CD4-positive, alpha-beta T cell treated with Interleukin-2 at 100 ng/mL for 4 hours (primary cell): Measurements from ENCODE around the gene GPATCH2.

Experiments
- DNase-seq: peaks from one replicate; pipeline ENCODE4 v3.0.0-alpha.2; 2020; ENCODE audit warnings: low spot score

The GPATCH2 gene

DNA sequence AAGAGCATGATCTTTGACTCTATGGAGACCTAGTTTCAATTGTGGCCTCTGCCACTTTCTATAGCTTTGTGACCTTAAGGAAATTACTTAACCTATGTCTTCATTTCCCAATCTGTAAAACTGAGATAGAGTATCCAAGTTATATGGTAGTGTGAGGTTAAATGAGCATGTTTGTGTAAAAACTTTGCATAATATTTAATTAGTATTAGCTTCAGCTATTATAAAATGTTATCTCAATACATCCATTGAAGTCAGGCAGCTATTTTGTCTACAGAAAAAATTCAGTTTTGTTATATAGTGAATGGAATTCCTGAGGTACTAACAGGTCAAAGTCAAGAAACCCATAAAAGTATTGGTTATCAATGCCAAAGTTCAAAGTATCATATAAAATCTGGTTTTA lies 53.6 kb downstream of the GPATCH2 start:
- no peak for DNase-seq

DNA sequence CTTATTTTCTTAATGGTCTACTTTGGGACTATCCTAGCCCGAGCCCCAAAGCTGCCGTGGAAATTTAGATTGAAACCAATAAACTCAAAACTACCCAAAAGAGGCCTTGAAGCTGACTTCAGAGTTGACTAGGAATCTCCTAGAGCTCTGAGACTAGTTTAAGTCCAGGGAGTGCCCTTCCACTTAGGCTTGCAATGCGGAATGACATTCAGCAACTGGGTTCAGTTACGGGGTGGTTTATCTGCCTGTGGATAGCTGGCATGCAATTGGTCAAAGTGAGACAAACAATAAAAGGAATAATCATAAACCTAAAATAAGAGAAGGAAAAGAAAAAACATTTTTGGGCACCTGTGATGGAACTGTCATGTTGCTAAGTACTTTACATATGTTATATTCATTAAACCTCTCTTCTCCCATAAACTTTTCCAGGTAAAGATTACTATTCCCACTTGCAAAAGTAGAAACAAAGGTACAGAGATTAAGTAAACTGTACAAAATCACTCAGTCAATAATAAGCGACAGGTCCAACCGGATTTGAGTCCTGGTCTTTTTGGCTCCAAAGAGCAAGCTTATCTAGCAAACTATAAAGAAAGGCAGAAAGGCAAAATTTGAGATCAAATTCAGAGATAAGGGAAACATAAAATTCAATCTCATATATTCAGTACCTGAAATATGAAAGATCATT lies 56.5 kb downstream of the GPATCH2 start:
- no peak for DNase-seq

DNA sequence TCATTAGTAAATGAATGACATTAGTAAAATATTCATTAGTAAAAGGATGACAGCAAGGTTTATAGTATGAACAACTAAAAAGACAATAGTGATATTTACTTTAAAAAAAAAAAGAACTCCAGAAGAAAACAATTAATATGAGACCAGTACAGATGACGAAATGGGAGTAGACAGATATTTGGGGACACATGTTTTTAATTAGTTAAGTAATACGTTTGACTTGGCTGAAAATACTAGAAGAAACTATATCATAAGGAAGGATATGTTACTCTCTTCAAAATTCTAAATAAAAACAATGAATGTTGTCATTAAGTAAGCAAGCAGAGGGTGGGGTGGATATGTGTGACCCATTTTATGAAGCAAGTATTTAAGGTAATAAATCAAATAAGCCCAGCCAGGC lies 61.9 kb downstream of the GPATCH2 start:
- no peak for DNase-seq

DNA sequence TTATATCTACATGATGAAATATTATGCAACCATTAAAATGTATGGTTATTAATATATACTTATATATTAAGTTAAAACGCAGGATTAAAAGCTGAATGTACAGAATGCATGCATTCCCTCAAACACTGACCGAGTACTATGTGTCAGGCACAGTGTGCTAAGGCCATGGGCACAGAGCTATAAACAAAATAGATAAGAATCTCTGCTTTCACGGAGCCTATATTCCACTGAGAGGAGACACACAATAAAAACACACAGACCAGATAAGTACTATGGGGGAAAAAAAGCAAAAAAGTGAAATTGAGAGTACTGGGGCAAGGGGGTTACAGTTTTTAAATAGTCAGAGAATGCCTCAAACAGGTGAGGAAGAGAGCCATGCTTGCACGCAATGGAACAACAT lies 62.7 kb downstream of the GPATCH2 start:
- no peak for DNase-seq

DNA sequence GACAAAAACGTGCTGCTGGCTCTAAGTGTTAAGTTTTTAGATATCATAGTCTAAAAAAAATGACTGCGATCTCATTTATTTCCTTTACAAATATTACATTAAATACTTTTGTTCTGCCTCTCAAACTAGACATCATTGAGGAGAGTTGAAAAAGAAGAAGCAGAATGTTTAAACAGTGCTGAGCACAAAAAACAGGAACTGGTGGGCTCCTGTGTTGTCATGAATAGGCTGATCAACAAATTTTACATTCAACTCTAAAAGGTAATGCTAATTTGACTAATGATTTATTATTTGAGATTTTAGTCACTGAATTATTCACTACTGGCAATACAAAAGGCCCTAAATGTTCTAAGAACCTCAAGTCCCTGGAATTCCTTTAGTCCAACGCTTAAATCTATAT lies 66.1 kb downstream of the GPATCH2 start:
- no peak for DNase-seq

DNA sequence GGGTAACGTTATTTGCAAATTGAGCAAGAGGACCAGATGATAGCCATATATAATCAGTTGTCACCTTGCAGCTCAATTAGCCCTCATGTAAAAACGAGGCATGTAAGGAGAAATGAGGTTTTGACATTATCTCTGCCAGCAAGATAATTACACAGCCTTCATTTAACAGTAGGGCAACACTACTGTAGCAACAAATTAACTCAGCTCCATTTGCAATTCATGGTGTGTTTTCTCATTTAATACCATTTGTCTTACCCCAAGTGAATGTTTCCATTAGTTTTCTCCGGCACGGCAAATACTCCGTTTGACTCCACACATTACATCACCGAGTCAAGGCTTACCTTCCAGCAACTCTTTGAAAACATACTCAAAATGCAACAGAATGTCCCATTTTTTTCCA lies 66.7 kb downstream of the GPATCH2 start:
- DNase-seq: no peak

DNA sequence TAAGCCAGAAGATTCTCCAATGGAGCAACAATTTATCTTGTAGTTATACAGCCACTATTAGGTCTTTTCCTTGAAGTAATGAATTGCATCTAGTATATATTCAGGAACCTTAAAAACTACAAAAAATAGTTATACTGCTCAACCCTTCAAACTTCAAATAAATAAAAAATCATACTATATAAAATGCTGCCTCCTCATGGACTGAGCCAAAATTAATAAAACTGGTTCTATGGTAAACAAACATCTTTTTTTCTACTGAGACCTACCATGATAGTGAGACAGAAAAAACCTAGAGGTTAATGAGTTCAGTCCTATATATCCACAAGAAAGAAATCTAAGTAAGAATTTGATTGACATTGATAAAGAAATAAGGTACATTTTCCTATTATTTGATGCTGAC lies 67.7 kb downstream of the GPATCH2 start:
- DNase-seq: no peak

DNA sequence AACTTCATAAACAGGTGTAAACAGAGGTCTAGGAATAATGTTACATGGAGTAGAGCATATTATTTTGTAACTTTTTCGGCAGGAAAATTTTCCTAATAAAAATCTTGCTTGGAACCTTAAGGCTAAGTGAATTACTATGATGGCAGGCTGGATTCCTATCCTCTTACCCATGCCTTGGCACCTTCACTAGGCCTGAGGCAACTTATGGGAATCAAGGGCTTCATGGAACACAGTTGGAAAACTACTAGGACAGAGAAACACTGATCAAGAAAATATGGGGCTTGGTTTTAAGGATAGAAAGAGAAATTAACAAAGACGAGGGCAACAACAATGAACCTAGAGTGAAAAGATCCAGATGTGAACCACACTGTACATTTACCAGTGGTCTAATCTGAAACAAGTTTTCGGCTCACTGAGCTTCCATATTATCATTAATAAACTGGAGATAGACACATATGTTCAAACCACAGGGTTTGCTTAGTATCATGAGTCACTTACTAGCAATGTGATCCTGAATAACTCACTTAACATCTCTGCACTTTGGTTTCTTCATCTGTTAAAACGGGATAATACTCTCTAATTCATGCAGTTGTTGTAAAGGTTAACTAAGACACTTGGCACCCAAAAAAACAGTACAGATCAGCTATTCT lies 68.5 kb downstream of the GPATCH2 start:
- DNase-seq: no peak

DNA sequence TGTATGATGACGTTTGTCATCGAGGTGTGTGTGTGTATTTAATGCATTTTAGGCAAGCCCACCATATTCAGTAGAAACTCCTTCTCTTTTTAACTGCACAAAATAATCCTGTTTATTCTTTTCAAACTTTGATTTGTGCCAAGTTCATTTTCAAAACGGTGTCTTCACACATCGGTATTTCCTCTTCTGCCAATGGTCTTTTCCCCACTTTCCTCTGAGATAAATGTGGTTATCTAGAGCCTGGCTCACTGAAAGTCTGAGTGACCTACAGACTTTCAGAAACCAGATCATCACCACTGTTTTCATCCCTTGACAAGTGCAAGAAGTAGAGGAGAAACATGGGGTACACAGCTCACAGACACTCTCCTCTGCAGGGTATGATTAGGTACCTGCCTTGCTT lies 69.4 kb downstream of the GPATCH2 start:
- DNase-seq: no peak

DNA sequence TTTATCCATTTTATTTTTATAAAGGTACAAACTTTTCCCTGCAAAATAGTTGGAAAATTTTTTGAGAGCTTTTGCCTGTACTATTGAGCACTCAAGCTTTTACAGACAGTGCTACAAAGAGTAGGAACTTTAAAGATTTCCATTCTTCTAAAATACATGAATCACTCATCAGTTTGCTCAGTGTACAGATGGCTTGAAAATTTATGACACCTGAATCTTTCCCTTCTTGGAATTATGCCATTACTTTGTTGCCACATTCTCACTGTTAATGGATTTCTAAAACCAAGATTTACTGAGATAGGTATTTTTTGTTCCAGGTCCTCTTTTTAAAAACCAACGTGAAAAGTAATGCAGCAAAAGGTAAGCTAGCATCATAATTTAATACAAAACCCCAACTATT lies 76.0 kb downstream of the GPATCH2 start:
- DNase-seq: no peak

DNA sequence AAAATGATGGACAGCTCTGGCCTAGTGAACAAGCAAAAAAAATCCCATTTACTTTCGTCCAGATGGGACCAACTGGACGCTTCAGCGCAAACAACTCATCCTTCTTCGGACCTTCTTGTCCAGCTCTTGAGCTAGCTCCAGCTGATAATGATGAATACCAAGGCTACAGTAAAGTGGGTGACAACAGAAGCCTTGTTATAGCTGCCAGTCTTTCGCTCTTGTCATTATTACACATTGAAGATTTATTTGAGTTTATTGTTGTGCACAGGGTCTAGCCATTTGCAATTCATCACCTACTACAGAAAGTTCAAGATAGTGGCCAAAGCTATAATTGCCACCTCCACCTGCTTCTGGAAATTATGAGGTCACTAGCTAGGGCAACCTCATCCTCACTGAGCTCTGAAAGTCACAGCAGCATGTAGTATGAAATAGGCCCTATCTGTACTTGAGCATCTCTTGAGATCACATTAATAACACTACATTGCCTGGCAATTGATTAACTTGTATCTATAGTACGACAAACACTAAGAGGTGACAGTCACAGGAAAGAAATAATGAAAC lies 76.9 kb downstream of the GPATCH2 start:
- no peak for DNase-seq

DNA sequence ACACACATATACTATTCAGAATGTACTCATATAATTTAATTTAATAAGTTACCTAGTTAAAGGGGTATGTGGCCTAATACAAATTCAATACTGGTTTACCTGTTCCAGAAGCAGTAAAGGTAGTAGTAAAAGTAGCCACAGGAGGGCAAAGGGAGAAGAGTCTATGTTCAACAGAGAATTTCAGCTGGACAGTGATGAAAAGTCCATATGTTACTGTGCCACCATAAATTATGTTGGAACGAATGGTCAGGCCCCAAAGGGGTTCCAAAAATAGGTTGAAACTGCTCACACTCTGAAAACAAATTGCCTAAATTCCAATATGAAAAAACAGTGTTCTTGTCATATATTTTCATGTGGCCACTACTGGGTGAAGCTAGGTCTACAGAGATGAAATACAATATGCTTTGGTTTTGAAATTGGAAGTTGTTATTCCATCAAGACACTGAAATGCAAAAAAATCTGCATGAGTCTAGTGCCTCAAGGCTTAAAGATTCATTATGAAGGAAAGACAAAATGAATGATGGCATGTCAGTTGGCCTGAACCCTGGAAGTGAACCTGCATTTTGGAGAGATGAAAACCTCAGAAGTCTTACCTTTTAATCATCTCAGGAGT lies 78.4 kb downstream of the GPATCH2 start:
- no peak for DNase-seq

DNA sequence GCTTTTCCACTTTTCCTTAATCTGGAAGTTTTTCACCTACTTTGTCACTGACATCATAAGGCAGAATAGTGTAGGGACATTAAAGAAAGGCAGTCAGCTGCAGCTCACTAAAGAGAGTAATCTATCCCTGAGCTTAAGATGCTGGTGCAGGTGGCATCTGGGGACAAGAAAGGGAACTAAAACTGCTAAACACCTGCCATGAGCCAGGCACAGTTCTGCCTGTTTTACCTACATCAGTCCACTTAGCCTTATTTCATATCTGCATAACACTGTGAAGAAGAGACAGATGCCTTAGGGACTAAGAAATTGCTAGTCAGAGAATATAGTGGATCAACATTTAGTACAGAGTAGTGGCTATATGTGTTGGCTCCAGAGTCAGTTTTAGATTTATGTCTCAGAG lies 88.1 kb downstream of the GPATCH2 start:
- DNase-seq: no peak

DNA sequence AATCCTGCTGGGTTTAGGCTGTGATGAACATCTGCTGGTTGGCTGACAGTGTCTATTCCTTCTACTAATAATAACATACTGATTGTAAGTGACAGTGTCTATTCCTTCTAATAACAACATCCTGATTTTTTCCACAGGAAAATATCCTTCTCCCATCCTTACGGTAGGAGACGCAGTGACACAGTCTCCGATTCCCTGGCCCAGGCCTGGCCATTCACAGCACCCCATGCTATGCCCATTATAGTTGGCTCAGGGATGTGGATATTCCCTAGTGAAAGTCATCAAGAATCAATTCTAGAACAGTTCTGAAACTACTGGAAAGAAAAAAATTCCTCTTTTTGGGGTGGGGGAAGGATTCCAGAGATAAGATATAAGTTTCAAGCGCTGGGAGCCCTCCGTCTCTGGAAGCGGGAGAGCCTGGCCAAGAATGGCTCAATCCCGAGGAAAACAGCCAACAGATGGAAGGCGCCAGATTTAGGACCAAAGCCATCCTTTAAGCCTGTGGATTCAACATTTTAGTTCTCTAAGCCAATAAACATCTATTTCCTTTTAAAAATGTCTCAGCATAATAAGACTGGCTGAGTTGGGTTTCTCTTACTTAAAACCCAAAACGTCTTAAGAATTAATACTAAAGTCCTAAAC lies 88.6 kb downstream of the GPATCH2 start:
- no peak for DNase-seq

DNA sequence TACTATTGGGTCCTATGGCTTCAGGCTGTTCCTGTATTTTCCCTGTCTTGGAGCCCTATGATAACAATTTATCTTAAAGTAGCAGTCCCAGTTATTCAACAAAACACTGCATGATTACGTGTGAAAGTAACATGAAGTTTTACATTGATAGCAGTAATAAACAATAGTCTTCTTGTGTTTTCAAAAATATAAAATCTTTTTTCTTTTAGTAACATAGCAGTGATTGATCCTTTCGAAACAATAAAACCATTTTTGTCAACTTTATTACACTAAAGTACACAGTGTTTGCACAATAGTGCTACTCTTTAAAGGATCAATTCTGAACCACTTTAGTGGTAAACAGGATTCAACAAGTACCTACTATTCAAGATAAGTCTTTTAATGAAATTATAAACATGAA lies 90.6 kb downstream of the GPATCH2 start:
- DNase-seq: no peak

DNA sequence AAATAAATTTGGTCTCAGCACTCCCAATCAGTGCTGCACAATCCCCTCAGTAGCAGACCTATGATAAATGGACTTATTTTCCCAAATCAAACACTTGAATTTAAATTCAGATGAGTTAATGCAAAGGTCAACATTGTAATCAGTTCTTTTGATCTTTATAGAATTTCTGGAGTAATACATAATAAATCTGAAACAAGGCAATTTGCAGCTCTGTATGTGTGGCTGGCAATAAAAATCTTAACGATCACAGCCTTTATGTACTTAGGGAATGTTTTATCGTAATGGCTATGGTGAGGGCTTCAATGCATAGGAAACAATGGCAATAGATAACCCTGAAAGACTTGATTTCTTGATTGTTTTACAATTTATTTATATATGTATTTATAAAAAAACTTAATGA lies 91.4 kb downstream of the GPATCH2 start:
- no peak for DNase-seq

DNA sequence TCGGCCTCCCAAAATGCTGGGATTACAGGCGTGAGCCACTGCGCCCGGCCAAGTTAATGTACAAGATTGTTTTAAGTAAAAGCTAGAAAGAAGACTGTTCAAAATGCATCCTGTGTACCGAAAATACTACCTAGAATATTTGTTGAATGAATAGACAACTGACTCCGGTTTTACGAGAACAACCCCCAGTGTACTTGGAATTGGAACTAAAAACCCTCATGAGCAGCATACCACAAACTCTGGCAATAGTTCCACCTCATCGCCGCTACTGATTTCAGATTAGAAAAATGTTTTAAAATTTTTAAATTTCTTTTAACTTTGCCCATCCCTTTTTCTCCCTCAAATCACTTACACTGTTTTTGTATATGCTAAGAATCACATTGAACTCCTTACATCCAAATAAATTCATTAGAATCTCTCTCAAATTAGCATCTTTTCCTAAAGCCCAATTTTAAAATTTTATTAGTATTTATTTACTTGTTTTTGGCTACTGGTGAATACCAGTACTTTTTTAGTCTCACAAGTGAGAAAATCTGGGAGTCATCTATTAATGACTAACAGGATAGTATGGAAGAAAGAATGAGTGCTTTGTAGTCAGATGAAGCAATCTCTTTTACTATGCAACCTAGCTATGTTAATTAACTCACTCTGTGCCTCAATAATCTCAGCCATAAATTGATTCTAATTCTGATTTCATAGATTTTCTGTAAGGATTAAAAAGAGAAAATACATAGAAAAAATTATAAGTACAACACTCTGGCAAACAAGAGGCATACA lies 95.1 kb downstream of the GPATCH2 start:
- no peak for DNase-seq

DNA sequence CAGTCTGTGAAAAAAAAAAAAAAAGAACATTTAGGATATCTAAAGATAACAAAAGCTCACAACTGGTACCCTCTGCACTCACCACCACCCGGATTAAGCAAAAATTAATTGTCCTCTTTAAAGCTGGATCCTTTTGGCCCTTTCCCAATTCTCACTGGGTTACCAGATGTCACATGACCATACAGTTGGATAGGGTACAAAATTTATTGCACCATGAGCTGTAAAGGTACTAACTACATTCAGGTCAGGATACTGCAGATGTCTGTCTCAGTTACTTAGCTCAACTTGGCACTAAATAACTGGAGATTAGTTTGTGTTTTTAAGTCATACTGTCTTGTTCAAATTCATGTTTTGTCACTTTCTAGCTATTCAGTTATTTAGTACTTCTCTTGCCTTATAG lies 96.3 kb downstream of the GPATCH2 start:
- no peak for DNase-seq

DNA sequence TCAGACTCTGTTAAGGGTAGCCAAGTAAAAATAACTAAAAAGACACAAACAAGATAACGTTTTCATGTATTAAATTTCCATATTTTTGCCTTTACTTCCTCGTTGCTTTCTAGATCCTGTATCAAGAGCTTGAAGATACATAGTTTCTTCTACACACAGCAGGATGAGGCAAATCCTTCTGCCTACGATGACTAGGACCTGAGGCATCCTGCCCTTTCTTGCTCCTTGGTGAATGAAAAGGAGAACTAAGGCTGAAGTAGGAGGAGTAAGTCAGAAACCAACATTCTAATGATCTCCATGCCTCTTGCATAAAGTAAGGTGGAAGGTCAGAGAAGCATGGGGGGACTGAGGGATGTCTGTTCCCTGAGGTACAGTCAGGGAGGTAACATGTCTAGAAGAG lies 102.6 kb downstream of the GPATCH2 start:
- no peak for DNase-seq

DNA sequence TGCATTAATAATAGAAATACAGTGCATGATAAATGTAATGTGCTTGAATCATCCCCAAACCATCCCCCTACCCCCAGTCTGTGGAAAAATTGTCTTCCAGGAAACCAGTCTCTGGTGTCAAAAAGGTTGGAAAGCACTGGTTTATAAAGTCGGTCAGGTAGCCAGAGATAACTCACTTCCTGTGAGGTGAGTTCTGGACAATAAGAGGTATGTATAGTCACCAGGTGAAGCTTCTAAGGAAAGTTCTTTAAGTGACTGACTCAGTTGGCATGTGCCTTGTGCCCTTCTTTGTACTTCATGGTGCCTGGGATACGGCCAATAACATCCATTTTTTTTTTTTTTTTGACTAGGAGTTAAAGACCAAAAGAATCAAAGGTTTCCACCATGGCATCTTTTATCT lies 103.7 kb downstream of the GPATCH2 start:
- DNase-seq: no peak

DNA sequence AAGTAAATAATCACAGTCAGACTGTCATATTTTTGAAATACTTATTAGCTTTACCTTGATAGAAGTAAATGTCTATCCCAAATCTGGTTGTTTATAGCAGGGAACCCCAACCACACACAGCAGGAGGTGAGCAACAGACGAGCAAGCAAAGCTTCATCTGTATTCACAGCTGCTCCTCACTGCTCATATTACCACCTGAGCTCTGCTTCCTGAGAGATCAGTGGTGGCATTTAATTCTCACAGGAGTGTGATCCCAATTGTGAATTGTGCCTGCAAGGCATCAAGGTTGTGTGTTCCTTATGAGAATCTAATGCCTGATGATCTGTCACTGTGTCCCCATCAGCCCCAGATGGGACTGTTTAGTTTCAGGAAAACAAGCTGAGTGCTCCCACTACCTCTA lies 104.3 kb downstream of the GPATCH2 start:
- no peak for DNase-seq
